HG03469 (cell line): Measurements from ENCODE around the gene ZNF426.
A peak's percentile ranks its signal among the peaks of the same experiment; 100 is the strongest.
"Not testable (repeated sequence)": the region's sequence is repeated elsewhere in the genome, so short reads cannot be mapped to it uniquely, and the experiment has no call there.

Experiments
- ATAC-seq: cut with Tn5 transposase; IDR thresholded peaks from one replicate; pipeline ENCODE4 v1.9.1; 2021; ENCODE audit warnings: mild to moderate bottlenecking, moderate library complexity, moderate number of reproducible peaks; ENCODE audit not compliant: unreplicated experiment

ZNF426 gene

GRCh38 chr19:9538183-9539058 is at the start of gene ZNF426:
Gene ZNF426, minus strand, starts transcription at chr19:9538645. Its CDS starts 2,413 bp downstream, at chr19:9536232.
- peak; percentile 46 for ATAC-seq

GRCh38 chr19:9586764-9587163 is 48.3 kb upstream of the ZNF426 start:
- ATAC-seq, result no peak

GRCh38 chr19:9584073-9584833 is 45.8 kb upstream of the ZNF426 start, which contains the start of gene ZNF121:
Gene ZNF121, minus strand, starts transcription at chr19:9584504. Its CDS starts 16,407 bp downstream, at chr19:9568097.
- ATAC-seq, result no peak

DNA sequence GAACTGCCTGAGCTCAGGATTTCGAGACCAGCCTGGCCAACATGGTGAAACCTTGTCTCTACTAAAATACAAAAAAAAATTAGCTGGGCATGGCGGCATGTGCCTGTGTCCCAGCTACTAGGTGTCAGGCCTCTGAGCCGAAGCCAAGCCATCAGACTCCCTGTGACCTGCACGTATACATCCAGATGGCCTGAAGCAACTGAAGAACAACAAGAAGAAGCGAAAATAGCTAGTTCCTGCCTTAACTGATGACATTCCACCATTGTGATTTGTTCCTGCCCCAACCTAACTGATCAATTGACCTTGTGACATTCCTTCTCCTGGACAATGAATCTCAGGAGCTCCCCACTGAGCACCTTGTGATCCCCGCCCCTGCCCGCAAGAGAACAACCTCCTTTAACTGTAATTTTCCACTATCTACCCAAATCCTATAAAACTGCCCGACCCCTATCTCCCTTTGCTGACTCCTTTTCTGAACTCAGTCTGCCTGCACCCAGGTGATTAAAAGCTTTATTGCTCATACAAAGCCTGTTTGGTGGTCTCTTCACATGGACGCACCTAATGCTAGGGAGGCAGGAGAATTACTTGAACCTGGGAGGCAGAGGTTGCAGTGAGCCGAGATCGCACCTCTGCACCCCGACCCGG is 43.8 kb upstream of the ZNF426 start:
- not testable (repeated sequence) for ATAC-seq

- ATAC-seq, result no peak
Measured at GRCh38 chr19:9580728-9581127, 42.3 kb upstream of the ZNF426 start.

- ATAC-seq, result no peak
Measured at GRCh38 chr19:9570255-9570654, 31.8 kb upstream of the ZNF426 start.

GRCh38 chr19:9566729-9567128 is 28.3 kb upstream of the ZNF426 start:
- ATAC-seq, result no peak

- no peak for ATAC-seq
Measured at GRCh38 chr19:9565900-9566705, 27.7 kb upstream of the ZNF426 start.

DNA sequence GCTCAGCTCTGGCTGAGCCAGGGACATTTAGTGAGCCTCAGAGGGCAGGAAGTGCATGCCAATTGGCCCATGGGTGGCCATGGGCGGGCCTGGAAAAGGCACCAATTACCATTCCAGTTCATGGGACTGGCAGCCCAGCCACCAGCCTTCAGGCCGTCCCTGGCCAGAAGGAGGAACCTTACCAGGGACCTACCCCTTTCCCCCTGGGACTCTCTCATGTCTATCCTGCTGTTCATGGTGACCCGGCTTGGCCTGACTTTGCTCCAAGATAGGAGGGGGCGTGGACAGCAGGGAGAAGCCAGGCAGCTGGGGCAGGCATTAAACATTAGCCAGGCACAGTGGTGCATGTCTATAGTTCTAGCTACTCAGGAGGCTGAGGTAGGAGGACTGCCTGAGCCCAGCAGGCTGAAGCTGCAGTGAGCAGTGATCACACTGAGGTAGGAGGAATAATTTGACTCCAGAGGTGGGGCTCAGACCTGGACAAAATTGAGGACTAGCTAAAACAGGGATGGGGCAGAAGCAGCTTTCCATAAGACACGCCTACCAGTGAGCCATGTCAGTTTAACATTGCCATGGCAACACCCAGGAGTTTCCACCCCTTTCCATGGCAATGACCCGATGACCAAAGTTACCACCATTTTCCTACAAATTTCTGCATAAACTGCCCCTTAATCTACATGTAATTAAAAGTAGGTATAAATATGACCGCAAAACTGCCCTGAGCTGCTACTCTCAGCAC is 14.3 kb upstream of the ZNF426 start:
- no peak for ATAC-seq

DNA sequence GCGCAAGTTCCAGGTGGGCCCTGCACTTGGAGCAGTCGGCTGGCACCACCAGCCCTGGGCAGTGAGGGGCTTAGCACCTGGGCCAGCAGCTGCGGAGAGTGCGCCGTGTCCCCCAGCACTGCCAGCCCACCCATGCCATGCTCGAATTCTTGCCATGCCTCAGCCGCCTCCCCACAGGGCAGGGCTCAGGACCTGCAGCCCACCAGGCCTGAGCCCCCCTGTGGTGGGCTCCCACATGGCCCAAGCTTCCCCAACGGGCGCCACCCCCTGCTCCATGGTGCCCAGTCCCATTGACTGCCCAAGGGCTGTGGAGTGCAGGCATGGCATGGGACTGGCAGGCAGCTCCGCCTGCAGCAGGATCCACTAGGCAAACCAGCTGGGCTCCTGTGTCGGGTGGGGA is 9.4 kb upstream of the ZNF426 start:
- no peak for ATAC-seq

- ATAC-seq, result not testable (repeated sequence)
Measured at GRCh38 chr19:9541281-9541680, 2.8 kb upstream of the ZNF426 start.

DNA sequence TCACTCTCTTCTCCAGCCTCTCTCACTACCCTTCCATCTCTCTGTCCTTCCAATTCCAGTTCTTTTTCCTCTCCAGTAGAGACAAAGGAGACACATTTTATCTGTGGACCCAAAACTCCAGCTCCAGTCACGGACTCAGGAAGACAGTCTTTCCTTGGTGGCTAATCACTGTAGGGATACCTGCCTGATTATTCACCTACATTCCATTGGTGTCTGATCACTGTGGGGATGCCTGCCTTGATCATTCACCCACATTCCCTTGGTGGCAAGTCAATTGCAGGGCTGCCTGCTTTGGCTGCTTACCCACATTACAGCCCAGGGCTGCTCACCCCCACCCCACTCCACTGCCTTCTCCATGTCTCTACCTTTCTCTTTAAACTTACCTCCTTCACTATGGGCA is 1.5 kb upstream of the ZNF426 start:
- ATAC-seq, result not testable (repeated sequence)

- ATAC-seq, result not testable (repeated sequence)
Measured at GRCh38 chr19:9539201-9539600, 756 bp upstream of the ZNF426 start.

DNA sequence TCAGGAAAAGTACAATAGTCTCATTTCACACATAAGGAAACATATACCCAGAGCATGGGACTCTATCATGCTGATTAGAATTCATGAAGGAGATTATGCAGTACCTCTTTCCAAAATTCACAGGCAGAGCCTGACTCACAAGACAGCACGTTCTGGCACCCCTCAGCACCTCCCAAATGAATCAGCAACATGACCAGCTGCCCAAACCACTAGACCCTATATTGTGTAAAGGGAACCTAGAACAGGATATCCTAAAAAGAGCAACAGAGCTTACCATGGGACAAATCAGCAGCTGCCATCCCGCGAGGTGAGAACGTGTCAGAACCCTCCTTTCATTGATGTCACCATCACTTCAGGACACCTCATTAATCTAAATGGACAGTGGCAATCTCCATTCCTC is 2.5 kb downstream of the ZNF426 start:
- no peak for ATAC-seq

DNA sequence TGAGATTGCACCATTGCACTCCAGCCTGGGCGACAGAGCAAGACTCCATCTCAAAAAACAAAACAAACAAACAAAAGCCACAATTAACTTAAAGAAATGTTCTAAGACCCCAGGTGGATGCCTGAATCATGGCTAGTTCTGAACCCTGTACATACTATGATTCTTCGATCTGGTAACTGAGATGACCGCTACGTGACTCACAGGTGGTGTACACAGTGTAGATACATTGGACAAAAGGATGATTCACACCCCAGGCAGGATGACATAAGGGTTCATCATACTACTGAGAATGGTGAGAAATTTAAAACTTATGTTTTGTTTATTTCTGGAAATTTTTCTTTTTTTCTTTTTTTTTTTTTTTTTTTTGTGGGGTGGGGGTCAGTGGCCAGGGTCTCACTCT is 6.5 kb downstream of the ZNF426 start:
- no peak for ATAC-seq

GRCh38 chr19:9528757-9529336 is 9.6 kb downstream of the ZNF426 start:
- ATAC-seq, result no peak

DNA sequence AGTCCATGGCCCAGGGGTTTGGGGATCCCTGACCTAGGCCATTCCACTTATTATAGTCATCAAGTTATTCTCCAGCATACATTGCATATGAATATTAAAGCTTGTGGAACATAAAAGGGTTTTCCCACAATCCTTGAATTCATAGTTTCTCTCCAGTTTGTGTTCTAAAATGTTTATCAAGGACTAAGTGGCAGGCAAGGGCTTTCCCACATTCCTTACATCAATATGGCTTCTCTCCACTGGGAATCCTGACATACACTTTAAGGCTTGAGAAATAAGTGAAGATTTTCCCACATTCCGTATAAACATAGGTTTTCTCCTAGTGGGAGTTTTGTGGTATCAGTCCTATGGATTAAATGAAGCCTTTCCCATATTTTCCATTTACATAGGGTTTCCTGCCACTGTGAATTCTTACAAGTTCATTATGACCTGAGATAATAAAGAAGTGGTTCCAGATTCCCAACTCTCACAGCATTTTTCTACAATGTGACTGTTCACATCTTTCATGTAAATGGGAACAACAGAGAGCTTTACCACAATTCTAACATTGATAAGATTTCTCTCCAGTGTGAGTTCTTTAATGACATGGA is 14.5 kb downstream of the ZNF426 start:
- no peak for ATAC-seq

DNA sequence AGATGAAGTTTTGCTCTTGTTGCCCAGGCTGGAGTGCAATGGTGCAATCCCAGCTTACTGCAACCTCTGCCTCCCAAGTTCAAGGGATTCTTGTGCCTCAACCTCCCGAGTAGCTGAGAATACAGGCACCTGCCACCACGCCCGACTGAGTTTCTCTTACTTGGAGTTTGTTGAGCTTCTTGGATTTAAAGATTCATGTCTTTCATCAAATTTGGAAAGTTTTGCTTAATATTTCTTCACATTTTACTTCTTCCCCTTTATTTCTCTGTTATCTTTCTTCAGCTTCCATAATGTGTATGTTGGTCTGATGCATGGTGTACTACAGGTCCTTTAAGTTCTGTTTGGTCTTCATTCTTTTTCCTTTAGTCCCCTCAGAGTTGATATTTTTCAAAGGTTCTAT is 31.2 kb downstream of the ZNF426 start:
- ATAC-seq, result no peak

DNA sequence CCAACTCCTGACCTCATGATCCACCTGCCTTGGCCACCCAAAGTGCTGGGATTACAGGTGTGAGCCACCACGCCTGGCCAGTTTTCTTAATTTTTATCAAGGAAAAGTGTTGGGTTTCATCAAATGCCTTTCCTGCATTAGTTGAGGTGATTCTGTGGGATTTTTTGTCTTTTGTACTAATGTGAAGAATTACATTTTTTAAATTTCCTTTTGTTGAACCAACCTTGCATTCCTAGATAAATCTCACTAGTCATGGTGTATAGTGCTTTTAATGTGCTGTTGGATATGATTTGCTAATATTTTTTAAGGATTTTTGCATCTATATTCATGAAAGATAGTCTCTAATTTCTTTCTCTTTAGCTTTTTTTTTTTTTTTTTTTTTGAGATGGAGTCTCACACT is 37.6 kb downstream of the ZNF426 start:
- no peak for ATAC-seq
